Muscle of arm (tissue), 12 donors: ENCODE measurements around the gene PCBD2. TPM values are rescaled to one million over a fixed set of nuclear protein-coding genes. Genes with fewer than 3 reads are reported as not detected.
"Not testable (repeated sequence)": the region's sequence is repeated elsewhere in the genome, so short reads cannot be mapped to it uniquely, and the experiment has no call there.

ENCODE experiments used
- DNase-seq: peaks from one replicate; pipeline ENCODE4 v3.0.0-alpha.2; 2013
- polyA plus RNA-seq, 12 donors: library from polyadenylated mRNA; unstranded; fragments of 120-200 nt; gene quantifications; one replicate each; pipeline ENCODE4 v1.2.1, GENCODE V29; 2013; ENCODE audit not compliant: insufficient read length in 12 of 12

The PCBD2 gene
- polyA plus RNA-seq, 12 donors, result 7.6 to 23.4 (median 10.4) TPM; not detected in 1

DNA sequence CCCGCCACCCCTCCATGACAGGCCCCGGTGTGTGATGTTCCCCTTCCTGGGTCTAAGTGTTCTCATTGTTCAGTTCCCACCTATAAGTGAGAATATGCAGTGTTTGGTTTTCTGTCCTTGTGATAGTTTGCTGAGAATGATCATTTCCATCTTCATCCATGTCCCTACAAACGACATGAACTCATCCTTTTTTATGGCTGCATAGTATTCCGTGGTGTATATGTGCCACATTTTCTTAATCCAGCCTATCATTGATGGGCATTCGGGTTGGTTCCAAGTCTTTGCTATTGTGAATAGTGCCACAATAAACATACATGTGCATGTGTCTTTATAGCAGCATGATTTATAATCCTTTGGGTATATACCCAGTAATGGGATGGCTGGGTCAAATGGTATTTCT, 93.1 kb downstream of the PCBD2 start:
- DNase-seq, result not testable (repeated sequence)

DNA sequence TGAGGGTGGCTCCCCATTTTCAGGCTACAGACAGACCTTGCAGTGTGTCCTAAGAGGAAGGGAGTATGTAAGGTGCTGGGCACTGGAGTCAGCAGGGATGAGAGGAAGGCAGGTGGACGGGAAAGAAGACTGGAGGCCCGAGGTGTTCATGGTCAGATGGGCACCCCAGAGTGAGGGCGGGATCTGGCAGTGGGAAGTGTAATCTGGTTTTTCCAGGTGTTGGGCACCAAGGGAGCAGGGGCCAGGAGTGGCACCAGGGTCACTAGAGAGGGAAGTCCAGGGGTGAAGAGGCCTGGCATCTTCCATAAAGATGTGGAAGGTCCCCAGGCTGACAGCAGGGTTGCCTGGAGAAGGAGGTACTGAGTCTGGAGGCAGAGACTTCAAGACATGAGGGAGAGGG, 99.4 kb downstream of the PCBD2 start:
- no peak for DNase-seq

DNA sequence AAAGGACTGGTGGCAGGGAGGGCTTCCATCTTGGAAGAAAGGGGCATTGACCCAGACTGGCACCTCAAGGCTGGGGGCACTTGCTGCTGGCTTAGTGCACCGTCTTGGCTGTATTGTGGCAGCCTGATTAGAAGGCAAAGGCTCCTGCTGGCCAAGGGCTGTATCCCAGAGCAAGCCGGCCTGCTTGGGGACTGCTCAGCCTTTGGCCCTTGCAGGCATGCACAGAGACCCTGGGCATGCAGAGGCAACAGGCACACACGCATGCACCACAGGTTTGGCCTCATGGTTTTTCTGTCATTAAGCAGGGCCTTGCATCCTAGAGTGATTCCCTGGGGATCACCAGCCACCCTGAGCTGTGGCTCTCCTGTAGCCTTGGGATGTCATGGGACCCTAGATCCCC, 100.1 kb downstream of the PCBD2 start:
- no peak for DNase-seq

DNA sequence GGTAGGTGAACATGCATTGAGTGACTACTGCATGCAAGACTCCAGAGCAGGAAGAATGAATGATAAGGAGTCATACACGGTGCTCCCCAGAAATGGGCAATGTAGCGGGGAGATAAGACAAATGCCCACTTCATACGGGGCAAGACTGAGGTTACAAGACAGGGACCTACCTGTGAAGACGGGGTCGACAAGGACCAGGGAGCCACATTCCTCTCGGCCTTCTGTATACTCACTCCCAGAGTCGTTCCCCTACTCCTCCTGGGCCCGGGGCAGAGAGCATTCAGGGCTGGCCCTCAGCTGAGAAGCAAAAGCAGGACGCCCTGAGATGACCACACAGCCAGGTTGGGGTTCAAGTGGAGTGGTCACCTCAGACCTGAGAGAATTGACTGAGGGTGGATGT, 102.4 kb downstream of the PCBD2 start:
- DNase-seq, result no peak

DNA sequence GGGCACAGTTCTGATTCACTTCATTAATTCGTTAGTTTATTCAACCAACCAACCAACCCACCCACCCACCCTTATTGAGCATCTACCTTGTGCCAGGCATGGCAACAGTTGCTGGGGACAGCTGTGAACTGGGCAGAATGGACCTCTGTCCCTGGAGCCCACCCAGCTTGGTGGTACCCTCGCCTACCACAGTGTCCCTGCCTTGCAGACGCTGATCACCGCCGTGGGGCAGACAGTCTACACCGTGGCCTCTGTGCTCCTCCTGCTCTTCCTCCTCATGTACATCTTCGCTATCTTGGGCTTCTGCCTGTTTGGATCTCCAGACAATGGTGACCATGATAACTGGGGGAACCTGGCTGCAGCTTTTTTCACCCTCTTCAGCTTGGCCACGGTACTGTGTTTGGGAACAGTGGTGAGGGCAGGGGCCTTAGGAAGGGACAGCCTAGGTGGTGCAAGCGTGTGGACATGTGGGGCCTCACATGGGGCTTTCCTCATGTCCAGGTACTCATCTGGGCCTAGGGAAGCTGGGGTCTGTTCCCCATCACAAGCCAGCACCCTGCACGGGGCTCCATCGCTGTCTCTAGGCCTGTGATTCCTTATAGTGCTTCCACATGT, 102.9 kb downstream of the PCBD2 start:
- no peak for DNase-seq

DNA sequence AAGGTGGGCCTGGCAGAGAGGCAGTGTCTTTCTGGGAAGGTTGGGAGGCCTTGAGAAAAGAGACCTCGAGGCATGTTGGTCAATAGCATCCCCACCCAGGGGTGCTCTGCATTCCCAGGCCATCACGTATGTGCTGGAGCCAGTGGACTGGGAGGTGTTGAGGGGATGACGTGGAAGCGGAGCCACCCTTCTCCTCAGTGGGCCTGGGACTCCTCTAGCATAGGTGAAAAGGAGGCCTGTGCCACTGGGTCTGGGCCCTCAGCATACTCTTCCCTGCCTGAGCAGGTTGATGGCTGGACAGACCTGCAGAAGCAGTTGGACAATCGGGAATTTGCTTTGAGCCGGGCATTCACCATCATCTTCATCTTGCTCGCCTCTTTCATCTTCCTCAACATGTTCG, 103.6 kb downstream of the PCBD2 start:
- no peak for DNase-seq

DNA sequence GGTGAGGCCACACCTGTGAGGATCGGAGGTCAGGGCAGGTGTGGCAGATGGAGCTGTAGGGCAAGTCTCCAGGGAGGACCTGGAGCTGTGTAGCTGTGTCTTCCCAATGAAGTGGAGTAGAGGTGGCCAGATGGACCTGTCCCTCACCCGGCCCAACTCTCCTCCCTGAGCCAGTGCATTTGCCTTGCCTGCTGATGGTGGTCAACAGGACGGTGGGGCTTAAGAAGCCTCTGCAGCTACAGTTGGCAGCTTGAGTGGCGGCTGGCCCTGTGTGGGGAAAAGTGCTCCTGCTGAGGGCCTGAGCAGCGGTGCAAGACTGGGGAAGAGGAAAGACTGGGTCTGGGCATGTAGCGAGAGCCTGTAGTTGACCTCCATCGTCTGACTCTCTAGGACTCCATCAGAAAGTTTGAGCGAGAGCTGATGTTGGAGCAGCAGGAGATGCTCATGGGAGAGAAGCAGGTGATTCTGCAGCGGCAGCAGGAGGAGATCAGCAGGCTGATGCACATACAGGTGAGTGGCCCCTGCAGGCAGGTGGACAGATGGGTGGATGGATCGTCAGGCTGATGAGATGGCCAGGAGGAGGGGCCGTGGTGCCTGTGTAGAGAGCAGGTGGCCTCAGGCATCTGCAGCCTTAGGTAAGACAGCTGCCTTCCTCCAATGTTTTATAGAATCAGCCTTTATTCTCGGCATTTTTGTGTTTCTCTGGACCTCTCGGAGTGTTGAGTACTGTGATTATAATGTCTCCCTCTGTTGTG, 104.2 kb downstream of the PCBD2 start:
- DNase-seq, result no peak

DNA sequence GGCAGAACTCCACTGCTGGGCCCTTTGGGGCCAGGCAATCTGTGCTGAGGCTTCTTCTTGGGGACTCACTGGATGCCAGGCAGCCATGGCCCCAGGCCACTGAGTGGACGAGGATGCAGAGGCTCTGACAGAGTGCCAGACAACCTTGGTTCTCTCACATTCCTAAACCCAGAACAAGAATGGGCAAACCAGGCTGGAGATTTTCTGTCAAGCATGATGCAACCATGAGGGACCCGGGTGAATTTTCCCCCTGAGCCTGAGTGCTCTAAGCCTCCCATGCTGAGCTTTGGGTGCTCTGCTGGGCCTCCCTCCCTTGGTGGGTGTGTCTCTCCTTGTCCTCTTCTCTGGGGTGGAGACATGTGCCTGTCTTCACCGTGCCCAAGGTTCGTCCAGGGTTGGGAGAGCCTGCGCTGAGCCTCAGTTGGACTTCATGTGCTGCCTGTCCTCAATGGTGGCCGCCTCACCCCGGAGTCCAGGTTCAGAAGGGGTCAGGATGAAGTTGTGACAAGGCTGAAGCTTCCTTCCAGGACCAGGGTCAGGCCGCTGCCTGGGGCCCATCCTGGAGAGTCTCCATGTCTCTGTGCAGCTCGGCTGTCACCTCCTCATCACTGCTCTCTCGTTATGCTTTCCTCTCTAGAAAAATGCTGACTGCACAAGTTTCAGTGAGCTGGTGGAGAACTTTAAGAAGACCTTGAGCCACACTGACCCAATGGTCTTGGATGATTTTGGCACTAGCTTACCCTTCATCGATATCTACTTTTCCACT, 105.0 kb downstream of the PCBD2 start:
- no peak for DNase-seq

DNA sequence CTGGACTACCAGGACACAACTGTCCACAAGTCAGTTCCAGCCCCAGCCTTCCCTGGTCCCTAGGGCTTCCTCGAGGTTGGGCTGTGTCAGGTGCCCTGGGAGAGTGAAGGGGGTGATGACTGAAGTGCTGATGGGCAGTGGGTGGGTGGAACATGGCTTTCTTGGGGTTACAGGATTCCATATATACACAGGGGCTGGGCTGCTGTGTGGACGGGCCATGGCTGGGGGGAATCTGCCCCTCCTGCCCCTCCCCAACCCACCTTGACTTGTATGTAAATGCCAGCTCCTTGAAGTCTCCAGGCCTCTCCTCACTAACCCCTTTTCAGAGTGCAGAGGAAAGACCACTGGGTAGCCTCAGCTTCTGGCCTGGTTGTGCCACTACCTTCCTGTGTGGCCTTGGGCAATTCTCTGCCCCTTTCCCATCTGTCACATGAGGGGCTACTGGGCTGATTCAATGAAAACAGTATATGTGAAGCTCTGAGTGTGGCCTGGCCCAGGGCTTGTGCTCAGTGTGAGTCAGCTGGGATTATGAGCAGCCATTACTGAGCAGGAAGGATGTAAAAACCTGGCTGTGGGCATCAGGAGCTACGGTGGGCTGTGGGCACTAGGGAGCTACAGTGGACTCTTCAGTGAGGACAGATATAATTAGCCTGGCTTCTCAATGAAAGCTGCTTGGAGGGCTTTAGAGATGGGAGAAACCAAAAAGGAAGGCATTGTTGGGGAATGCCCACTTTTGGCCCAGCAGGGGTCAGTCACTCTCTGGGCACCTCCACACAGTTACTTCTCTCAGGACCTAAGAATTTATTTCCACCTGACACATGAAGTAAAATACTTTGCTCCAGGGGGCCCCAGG, 105.8 kb downstream of the PCBD2 start:
- DNase-seq, result no peak

DNA sequence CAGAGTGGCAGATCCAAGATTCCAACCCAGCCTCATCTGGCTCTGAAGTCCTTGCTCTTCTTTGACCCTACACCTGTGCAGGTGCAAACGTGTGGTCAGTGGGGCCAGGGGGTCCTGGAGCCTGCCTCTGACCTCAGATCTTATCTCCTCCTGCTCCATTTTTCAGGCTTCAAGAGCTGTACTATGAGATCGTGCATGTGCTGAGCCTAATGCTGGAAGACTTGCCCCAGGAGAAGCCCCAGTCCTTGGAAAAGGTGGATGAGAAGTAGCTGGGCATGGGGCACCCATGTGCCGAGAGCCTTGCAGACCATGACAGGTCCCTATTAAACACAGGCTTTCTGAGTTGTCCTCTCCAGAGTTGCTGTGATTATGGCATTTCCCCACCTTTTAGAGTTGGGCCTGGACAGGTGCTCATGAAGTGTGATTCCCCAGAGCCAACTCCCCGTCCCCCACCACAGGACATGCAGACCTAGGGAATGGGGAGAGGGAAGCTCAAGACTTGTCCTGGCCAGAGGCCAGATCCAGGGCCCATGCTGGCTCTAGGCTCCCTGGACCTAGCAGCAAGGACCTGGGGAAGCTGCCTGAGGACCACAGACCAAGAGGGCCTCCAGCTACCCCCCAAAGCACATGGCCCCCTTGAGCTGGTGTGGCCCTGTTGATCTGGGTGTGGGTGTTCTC, 106.6 kb downstream of the PCBD2 start:
- DNase-seq, result no peak

DNA sequence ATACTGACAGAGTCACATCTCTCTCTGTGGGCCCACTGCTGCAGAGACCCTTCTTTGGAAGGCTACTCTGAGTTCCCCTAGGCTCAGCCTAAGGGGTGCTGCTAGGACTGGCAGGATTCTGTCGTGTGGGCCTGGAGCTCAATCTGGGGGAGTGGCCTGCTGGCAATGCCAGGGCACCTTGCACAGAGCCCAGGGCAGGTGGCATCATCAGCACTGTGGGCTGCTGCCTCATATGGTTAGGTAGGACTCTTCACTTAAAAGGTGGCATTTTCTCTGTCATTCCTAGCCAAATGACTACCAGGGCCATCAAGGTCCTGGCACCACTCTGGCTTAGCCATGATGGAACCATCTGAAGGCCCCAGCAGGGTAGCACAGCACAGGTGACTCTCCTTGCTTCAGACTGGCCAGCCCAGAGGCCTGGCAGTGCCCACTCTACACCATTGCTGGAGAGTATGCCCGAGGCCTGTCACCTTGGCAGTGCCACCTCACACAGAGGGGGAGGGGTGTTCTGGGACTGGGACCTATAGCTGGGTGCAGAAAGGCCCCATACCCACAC, 107.2 kb downstream of the PCBD2 start:
- no peak for DNase-seq

Other genes starting within 250 kb of the PCBD2 start
- 10 to 100 TPM in 11 of 12 donors, not detected in 1; 39.0 to 85.2 (median 52.5) TPM for gene CAMLG, start 166.6 kb upstream of the PCBD2 start, polyA plus RNA-seq
- gene DDX46, start 146.4 kb upstream of the PCBD2 start, polyA plus RNA-seq, result 10 to 100 TPM in 11 of 12 donors, not detected in 1; 50.1 to 86.7 (median 62.6) TPM
- 100 to 1,000 TPM in 1 of 12 donors, 10 to 100 TPM in 11; 69.0 to 110 (median 86.1) TPM for gene C5orf24, start 59.2 kb upstream of the PCBD2 start, polyA plus RNA-seq
- 100 to 1,000 TPM in 1 of 12 donors, 10 to 100 TPM in 10, not detected in 1; 55.4 to 104 (median 78.1) TPM for gene TXNDC15, start 30.8 kb upstream of the PCBD2 start, polyA plus RNA-seq
- gene CATSPER3, start 62.8 kb downstream of the PCBD2 start, polyA plus RNA-seq, result 1 to 10 TPM in 1 of 12 donors, under 1 TPM in 9, not detected in 2; 0.48 to 1.0 (median 0.67) TPM
- gene PITX1, start 129.1 kb downstream of the PCBD2 start, polyA plus RNA-seq, result 100 to 1,000 TPM in 1 of 12 donors, 10 to 100 TPM in 2, 1 to 10 TPM in 8, under 1 TPM in 1; 0.50 to 181 (median 7.4) TPM